Bronchus fibroblast of lung (primary cell): ENCODE results near the gene OR4B1. TPM values are rescaled to one million over a fixed set of nuclear protein-coding genes. Genes with fewer than 3 reads are reported as not detected.

Source experiments
- total RNA-seq: library from RNA; depleted of rRNA; stranded (reverse); fragments of >200 nt; gene quantifications from 2 replicates; pipeline ENCODE4 v1.2.3, GENCODE V29; 2015

Gene OR4B1
- total RNA-seq, result not detected in 2 replicates

GRCh38 chr11:48216510-48216909, at the start of gene OR4B1:
OR4B1 (plus strand) TSS chr11:48216810; CDS start chr11:48216810, 0 bp downstream.

DNA sequence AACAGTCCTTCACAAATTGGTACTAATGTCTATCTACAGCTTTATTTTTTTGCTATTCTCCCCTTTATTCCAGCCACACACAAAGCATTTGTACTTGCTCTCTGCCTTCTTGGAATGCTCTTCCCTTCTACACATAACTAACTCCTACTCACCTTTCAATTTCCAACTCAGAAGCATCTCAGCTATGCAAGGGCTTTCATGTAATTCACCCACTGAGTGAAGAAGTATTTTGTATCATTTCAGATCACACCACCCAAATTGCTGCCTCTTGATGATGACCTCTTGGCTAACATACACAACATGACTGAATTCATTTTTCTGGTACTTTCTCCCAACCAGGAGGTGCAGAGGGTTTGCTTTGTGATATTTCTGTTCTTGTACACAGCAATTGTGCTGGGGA, 28.2 kb downstream of the OR4B1 start, which contains the start of gene OR4X2:
TSS of gene OR4X2 (plus strand) at position 301 of the 400 bp plus-strand sequence. CDS start at position 301, 0 bp downstream.

DNA sequence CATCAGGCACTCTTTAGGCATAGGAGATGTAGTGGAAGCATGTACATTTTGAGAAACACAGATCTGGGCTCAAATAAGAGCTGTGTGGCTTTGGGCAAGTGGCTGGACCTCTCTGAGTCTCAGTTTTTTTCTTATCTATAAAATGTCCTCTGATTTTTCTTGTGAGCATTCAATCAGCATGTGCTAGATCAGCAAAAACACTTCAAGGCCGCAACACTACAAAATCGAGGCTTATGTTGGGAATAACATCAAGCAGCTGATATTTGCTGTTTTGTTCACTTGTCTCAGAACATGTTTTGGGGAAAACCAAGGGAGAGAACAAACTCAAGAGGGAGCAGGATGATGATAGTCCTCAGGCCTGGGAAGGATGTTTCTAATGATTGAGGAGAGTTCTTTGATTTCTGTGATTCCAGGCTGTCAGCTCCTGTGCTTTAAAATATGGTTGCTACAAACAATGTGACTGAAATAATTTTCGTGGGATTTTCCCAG, 46.9 kb downstream of the OR4B1 start, which contains the start of gene OR4X1:
TSS of gene OR4X1 (plus strand) at position 439 of the 489 bp plus-strand sequence. CDS start at position 439, 0 bp downstream.

Other genes with a start within 250 kb of the OR4B1 start
- gene PTPRJ, start 236.3 kb upstream of the OR4B1 start, total RNA-seq, result 5.9 and 6.4 TPM in 2 replicates
- not detected in 2 replicates for gene OR4X2, start 28.3 kb downstream of the OR4B1 start, total RNA-seq
- not detected in 2 replicates for gene OR4X1, start 47.1 kb downstream of the OR4B1 start, total RNA-seq
- not detected in 2 replicates for gene OR4S1, start 89.4 kb downstream of the OR4B1 start, total RNA-seq
- gene OR4C3, start 108.1 kb downstream of the OR4B1 start, total RNA-seq, result not detected in 2 replicates
- not detected in 2 replicates for gene OR4C5, start 149.7 kb downstream of the OR4B1 start, total RNA-seq